Esophagus muscularis mucosa (tissue), 4 donors: Measurements from ENCODE around the gene DUSP22. TPM values are rescaled to one million over a fixed set of nuclear protein-coding genes. Genes with fewer than 3 reads are reported as not detected.

ENCODE experiments used
- DNase-seq: peaks from one replicate; pipeline ENCODE4 v3.0.0-alpha.2; 2017; ENCODE audit errors: extremely low spot score
- H3K27ac ChIP-seq, 4 donors: fragments of 200-600 bp; sonication (generic); replicated peaks in 1 of 4; 1 replicate in 3 of 4; 2 replicates in 1 of 4; pipeline ENCODE4 v1.5.1; 2016 to 2019; ENCODE audit warnings: mild to moderate bottlenecking in 1 of 4
- H3K27me3 ChIP-seq, 4 donors: fragments of 200-600 bp; sonication (generic); one replicate each; pipeline versions ENCODE4 v1.5.1 to v1.6.0; 2016 to 2019
- H3K36me3 ChIP-seq, 4 donors: fragments of 200-600 bp; sonication (generic); one replicate each; pipeline ENCODE4 v1.5.1; 2016 to 2019
- H3K4me1 ChIP-seq, 4 donors: fragments of 200-600 bp; sonication (generic); one replicate each; pipeline ENCODE4 v1.5.1; 2016 to 2019
- H3K4me3 ChIP-seq, 4 donors: fragments of 200-600 bp; sonication (generic); 1 replicate in 2 of 4; 2 replicates in 2 of 4; pipeline ENCODE4 v1.5.1; 2016 to 2019; ENCODE audit warnings: mild to moderate bottlenecking in 4 of 4, moderate library complexity in 1 of 4
- H3K9me3 ChIP-seq, 4 donors: fragments of 200-600 bp; sonication (generic); 1 replicate in 3 of 4; 2 replicates in 1 of 4; pipeline ENCODE4 v1.5.1; 2016 to 2019
- CTCF ChIP-seq, 3 experiments: fragments of 200-600 bp in 2 of 3; fragments of 450-650 bp in 1 of 3; sonication (generic) in 2 of 3; IDR thresholded peaks; one replicate each; pipeline ENCODE4 v1.5.1; 2017 to 2019; ENCODE audit warnings: antibody characterized with exemption in 3 of 3, mild to moderate bottlenecking in 2 of 3, moderate library complexity in 1 of 3
- EP300 ChIP-seq: sonication (generic); formaldehyde crosslinking; IDR thresholded peaks from one replicate; pipeline ENCODE4 v1.6.1; 2017; ENCODE audit warnings: antibody characterized with exemption
- POLR2A ChIP-seq: fragments of 450-650 bp; IDR thresholded peaks from one replicate; pipeline ENCODE4 v1.6.1; 2017; ENCODE audit warnings: antibody characterized with exemption, moderate library complexity, mild to moderate bottlenecking, low read depth
- POLR2AphosphoS5 ChIP-seq, 2 donors: sonication (generic); formaldehyde crosslinking; IDR thresholded peaks; one replicate each; pipeline ENCODE4 v1.6.1; 2017; ENCODE audit warnings: antibody characterized with exemption in 2 of 2
- WGBS: methylation state at CpG from one replicate; pipeline ENCODE4 v1.1.5; 2018; 5-methylcytosine and 5-hydroxymethylcytosine counted together
- intact Hi-C: fragments of 100-400 bp; cut with DNase I; formaldehyde crosslinking; loops from one replicate; pipeline ENCODE4 v1.15.1; 2023
- total RNA-seq, 4 donors: library from RNA; depleted of rRNA; stranded (reverse); fragments of >200 nt; gene quantifications; one replicate each; pipeline versions ENCODE4 v1.1.0 to v1.2.1, GENCODE V29; 2016

The DUSP22 gene
- total RNA-seq, 4 donors from 2014 or later, result 67.7 to 95.6 (median 73.7) TPM

- WGBS, result 70% methylated on average over 14 of the region's 14 CpGs
- no peak for DNase-seq
- Histone ChIP-seq H3K27me3 (peaks cover 0 to 3% (median 0%) of the 10 kb centered on the region in 4 donors), H3K27ac (no peak overlapping the region), H3K36me3 (peaks cover 0 to 6% (median 0%) of the 10 kb centered on the region in 4 donors), H3K4me1 (peaks cover 8 to 17% (median 10%) of the 10 kb centered on the region in 4 donors), H3K4me3 (no peak overlapping the region), H3K9me3 (no peaks in the 10 kb centered on the region)
- intact Hi-C loops, result no loop called here
- TF ChIP-seq EP300 (no peak), POLR2A (no peak), CTCF (IDR thresholded peaks at IDR 0.05) (no peak), POLR2AphosphoS5 (IDR thresholded peaks at IDR 0.05) (no peak)
Observed at GRCh38 chr6:322259-322930, 30.1 kb downstream of the DUSP22 start.

- Histone ChIP-seq H3K4me3 (no peak overlapping the region), H3K27me3 (peaks cover 0 to 5% (median 0%) of the 10 kb centered on the region in 4 donors), H3K36me3 (peaks cover 0 to 6% (median 0%) of the 10 kb centered on the region in 4 donors), H3K4me1 (peaks cover 15 to 18% (median 15%) of the 10 kb centered on the region in 4 donors), H3K27ac (no peak overlapping the region), H3K9me3 (no peaks in the 10 kb centered on the region)
- intact Hi-C loops, result no loop called here
- WGBS, result 74% methylated on average over 12 of the region's 12 CpGs
- TF ChIP-seq POLR2A (no peak), POLR2AphosphoS5 (IDR thresholded peaks at IDR 0.05) (no peak), CTCF (IDR thresholded peaks at IDR 0.05) (no peak), EP300 (no peak)
- no peak for DNase-seq
Observed at GRCh38 chr6:322940-323729, 30.8 kb downstream of the DUSP22 start.

- TF ChIP-seq EP300 (no peak), POLR2AphosphoS5 (IDR thresholded peaks at IDR 0.05) (no peak), POLR2A (no peak), CTCF (IDR thresholded peaks at IDR 0.05) (no peak)
- H3K27me3 ChIP-seq, result peaks cover 0 to 5% (median 0%) of the 10 kb centered on the region in 4 donors
- WGBS, result 83% methylated on average over 4 of the region's 4 CpGs
- no peak overlapping the region for H3K4me3 ChIP-seq
- H3K36me3 ChIP-seq, result peaks cover 0 to 6% (median 0%) of the 10 kb centered on the region in 4 donors
- no peaks in the 10 kb centered on the region for H3K9me3 ChIP-seq
- H3K27ac ChIP-seq, result no peak overlapping the region
- DNase-seq, result no peak
- H3K4me1 ChIP-seq, result peaks cover 19 to 22% (median 21%) of the 10 kb centered on the region in 4 donors
- intact Hi-C loops, result no loop called here
Observed at GRCh38 chr6:323730-324088, 31.4 kb downstream of the DUSP22 start.

- intact Hi-C loops, result no loop called here
- peaks cover 19 to 23% (median 22%) of the 10 kb centered on the region in 4 donors for H3K4me1 ChIP-seq
- WGBS, result 83% methylated on average over 16 of the region's 19 CpGs
- no peak overlapping the region for H3K27ac ChIP-seq
- DNase-seq, result no peak
- peaks cover 0 to 6% (median 0%) of the 10 kb centered on the region in 4 donors for H3K36me3 ChIP-seq
- TF ChIP-seq CTCF (IDR thresholded peaks at IDR 0.05) (no peak), EP300 (no peak), POLR2AphosphoS5 (IDR thresholded peaks at IDR 0.05) (no peak), POLR2A (no peak)
- peaks cover 0 to 5% (median 0%) of the 10 kb centered on the region in 4 donors for H3K27me3 ChIP-seq
- no peak overlapping the region for H3K4me3 ChIP-seq
- no peaks in the 10 kb centered on the region for H3K9me3 ChIP-seq
Observed at GRCh38 chr6:324116-324728, 31.9 kb downstream of the DUSP22 start.
